HepG2 (cell line): ENCODE results near the gene KCNK15. TPM values are rescaled to one million over a fixed set of nuclear protein-coding genes. Genes with fewer than 3 reads are reported as not detected.

Experiments used
- ARID2 ChIP-seq: sonication (generic); formaldehyde crosslinking; IDR thresholded peaks from 2 replicates; pipeline ENCODE4 v1.8.1; 2022; ENCODE audit warnings: mild to moderate bottlenecking, missing genetic modification reagents, borderline replicate concordance
- ASH2L ChIP-seq: fragments of 300-600, 200-600 bp; sonication (generic); IDR thresholded peaks from 2 replicates; pipeline ENCODE4 v1.7.0; 2017; ENCODE audit warnings: low read depth, mild to moderate bottlenecking, moderate library complexity, mixed read lengths, low read length; ENCODE audit not compliant: insufficient read length
- CREBL2 ChIP-seq: sonication (generic); formaldehyde crosslinking; IDR thresholded peaks from 2 replicates; pipeline ENCODE4 v1.8.1; 2023; ENCODE audit warnings: missing genetic modification reagents, mild to moderate bottlenecking, borderline replicate concordance
- ETV6 ChIP-seq: sonication (generic); formaldehyde crosslinking; conservative IDR thresholded peaks from 2 replicates; pipeline ENCODE4 v1.4.0; 2020; ENCODE audit warnings: missing genetic modification reagents
- HMGXB3 ChIP-seq: sonication (generic); formaldehyde crosslinking; IDR thresholded peaks from 2 replicates; pipeline ENCODE4 v1.4.0; 2020; ENCODE audit warnings: missing genetic modification reagents, borderline replicate concordance
- KMT2B ChIP-seq: IDR thresholded peaks from 2 replicates; pipeline ENCODE4 v1.6.1; 2016; ENCODE audit warnings: missing genetic modification reagents, missing compliant biosample characterization
- MAX ChIP-seq: IDR thresholded peaks from 2 replicates; pipeline ENCODE4 v1.6.1; 2012; ENCODE audit warnings: inconsistent platforms
- MNT ChIP-seq: fragments of 450-650 bp; IDR thresholded peaks from 2 replicates; pipeline ENCODE4 v1.6.1; 2016
- MXI1 ChIP-seq: IDR thresholded peaks from 3 replicates; pipeline ENCODE4 v1.6.1; 2012; ENCODE audit warnings: low read depth, low read length, inconsistent platforms, borderline replicate concordance
- RARA ChIP-seq: IDR thresholded peaks from 2 replicates; pipeline ENCODE4 v1.6.1; 2016; ENCODE audit warnings: missing genetic modification reagents, missing compliant biosample characterization
- RBM22 ChIP-seq: fragments of 200-400 bp; formaldehyde crosslinking; optimal IDR thresholded peaks from 2 replicates; pipeline ENCODE3; 2017; ENCODE audit warnings: mild to moderate bottlenecking, low read length, moderate library complexity
- SAP130 ChIP-seq: IDR thresholded peaks from 2 replicates; pipeline ENCODE4 v1.6.1; 2016; ENCODE audit warnings: low read depth
- TCF12 ChIP-seq, 2 experiments: fragments of 450-650 bp in 1 of 2; sonication (generic) in 1 of 2; formaldehyde crosslinking in 1 of 2; IDR thresholded peaks; 2 replicates each; pipeline versions ENCODE4 v1.6.1 to v1.8.0; 2017 to 2022; ENCODE audit warnings: antibody characterized with exemption in 1 of 2, mild to moderate bottlenecking in 1 of 2, missing genetic modification reagents in 1 of 2, moderate library complexity in 1 of 2
- TERF1 ChIP-seq: sonication (generic); formaldehyde crosslinking; IDR thresholded peaks from 2 replicates; pipeline ENCODE4 v1.8.0; 2022; ENCODE audit warnings: mild to moderate bottlenecking, missing genetic modification reagents, moderate library complexity
- ZFP36L2 ChIP-seq: sonication (generic); formaldehyde crosslinking; IDR thresholded peaks from 2 replicates; pipeline ENCODE4 v1.4.0; 2020; ENCODE audit warnings: missing genetic modification reagents
- ZNF546 ChIP-seq: sonication (generic); formaldehyde crosslinking; conservative IDR thresholded peaks from 2 replicates; pipeline ENCODE4 v1.8.1; 2023; ENCODE audit warnings: mild to moderate bottlenecking, missing genetic modification reagents
- ZNF549 ChIP-seq: sonication (generic); formaldehyde crosslinking; IDR thresholded peaks from 2 replicates; pipeline ENCODE4 v1.5.0; 2020; ENCODE audit warnings: missing genetic modification reagents
- ZNF746 ChIP-seq: sonication (generic); formaldehyde crosslinking; IDR thresholded peaks from 2 replicates; pipeline ENCODE4 v1.8.0; 2022; ENCODE audit warnings: mild to moderate bottlenecking, missing genetic modification reagents
- ZNF879 ChIP-seq: sonication (generic); formaldehyde crosslinking; IDR thresholded peaks from 2 replicates; pipeline ENCODE4 v1.8.1; 2023; ENCODE audit warnings: missing genetic modification reagents
- ZSCAN22 ChIP-seq: sonication (generic); formaldehyde crosslinking; IDR thresholded peaks from 2 replicates; pipeline ENCODE4 v1.4.0; 2020; ENCODE audit warnings: mild to moderate bottlenecking, missing genetic modification reagents
- polyA plus RNA-seq, 8 experiments: library from polyadenylated mRNA; depleted of rRNA in 3 of 8; stranded (reverse) in 7 of 8; unstranded in 1 of 8; fragments of >200 nt; fragmentation: Illumina TruSeq in 4 of 8; extraction: Trizol in 4 of 8; gene quantifications; 2 replicates each; pipeline versions ENCODE4 v1.2.1 to v1.2.3, GENCODE V29; 2011 to 2016; ENCODE audit warnings: low read depth in 4 of 8, missing spikeins in 1 of 8, mixed read lengths in 1 of 8; ENCODE audit not compliant: insufficient read depth in 1 of 8
- total RNA-seq, 5 experiments: library from RNA; depleted of rRNA; stranded (reverse); fragments of >200 nt; fragmentation: Illumina TruSeq; extraction: Trizol; gene quantifications; 2 replicates each; pipeline ENCODE4 v1.2.3, GENCODE V29; 2016; ENCODE audit warnings: low read depth in 1 of 5

KCNK15 gene
- total and polyA plus RNA-seq, 2 of the 13 experiments (the other 11 are each of a cell fraction or from before 2014, with no cell fraction given): 0.03 TPM; not detected in 1

- TF ChIP-seq MNT: peak; percentile 77
- no peak for TF ChIP-seq ARID2 (CRISPR knock-in tag)
- TF ChIP-seq SAP130: peak; percentile 63; the same call in 1 of the 2 replicates
- TF ChIP-seq RBM22: no peak
- no peak for TF ChIP-seq ZNF549
- no peak for TF ChIP-seq ZSCAN22 (CRISPR knock-in tag)
- TF ChIP-seq ZNF879: no peak
- no peak for TF ChIP-seq ZFP36L2 (CRISPR knock-in tag)
- no peak for TF ChIP-seq ZNF746
- TF ChIP-seq CREBL2 (CRISPR knock-in tag): no peak
- no peak for TF ChIP-seq ETV6 (CRISPR knock-in tag)
- no peak for TF ChIP-seq HMGXB3 (CRISPR knock-in tag)
- TF ChIP-seq ZNF546 (CRISPR knock-in tag): no peak
- TF ChIP-seq RARA (CRISPR knock-in tag): peak; percentile 71
- no peak for TF ChIP-seq TERF1 (CRISPR knock-in tag)
- TF ChIP-seq KMT2B (CRISPR knock-in tag): no peak
- TF ChIP-seq ASH2L: no peak
- peak; percentile 22; the same call in 1 of the 3 replicates for TF ChIP-seq MXI1
- TF ChIP-seq TCF12 (IDR thresholded peaks at IDR 0.05): no peak
- TF ChIP-seq TCF12 (CRISPR knock-in tag; IDR thresholded peaks at IDR 0.05): no peak
- TF ChIP-seq MAX: 0 out of 2 replicates have a peak, but pooled peaks have one; percentile 28
Observed at GRCh38 chr20:44702776-44703175, 42.9 kb upstream of the KCNK15 start (continued).
